ENCODE measurements around the gene CCDC186. TPM values are rescaled to one million over a fixed set of nuclear protein-coding genes. Genes with fewer than 3 reads are reported as not detected.
A peak's percentile ranks its signal among the peaks of the same experiment; 100 is the strongest.

The CCDC186 gene
- polyA plus RNA-seq (2013, experiment 1 of 4) = 8.7 TPM
- polyA plus RNA-seq (2013, experiment 2 of 4) = 11.1 TPM
- polyA plus RNA-seq (2013, experiment 3 of 4) = 8.5 TPM
- 8.6 TPM for polyA plus RNA-seq (2013, experiment 4 of 4)

DNA sequence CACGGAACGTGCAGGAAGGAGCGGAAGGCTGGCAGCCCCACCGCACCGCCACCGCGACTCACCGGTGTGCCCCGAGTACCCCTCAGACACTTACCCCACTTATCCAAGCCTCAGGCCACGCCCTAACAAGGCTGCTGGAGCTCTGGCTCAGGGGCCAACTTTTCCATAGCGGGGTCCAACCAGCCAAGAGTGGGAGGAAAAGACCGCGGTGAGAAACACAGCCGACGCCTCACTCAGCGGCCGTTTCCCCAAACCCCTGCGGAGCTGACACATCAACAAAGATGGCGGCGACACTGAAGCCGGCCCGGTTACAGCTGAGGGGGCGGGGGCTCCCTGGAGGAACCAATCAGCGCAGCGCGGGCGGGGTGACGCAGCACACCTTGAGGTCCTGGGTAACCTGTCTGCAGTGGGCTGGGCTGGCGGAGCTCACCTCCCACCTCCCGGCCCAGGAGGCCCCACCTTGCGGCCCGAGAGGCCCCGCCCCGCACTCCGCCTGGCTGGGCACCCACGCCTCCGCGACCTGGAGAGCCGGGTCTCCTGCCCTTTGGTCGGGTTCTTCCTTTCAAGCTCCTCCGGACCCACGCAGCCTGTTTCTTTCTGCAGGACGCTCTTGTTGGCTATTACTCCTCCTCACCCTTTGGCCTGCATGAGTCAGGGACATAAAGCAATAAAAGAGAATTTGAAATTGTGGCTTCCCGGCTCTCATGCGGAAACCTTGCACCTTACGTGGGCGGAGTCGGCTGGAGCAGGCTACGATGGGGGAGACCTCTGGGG lies at the start of gene CCDC186:
CCDC186 (minus strand) TSS at position 283 of the 774 bp plus-strand sequence. CDS start 10,935 bp downstream, outside the sequence.
- WGBS, 2 experiments = 0% methylated on average over 49 of the region's 49 CpGs
- H3K27me3 ChIP-seq (ENCODE audit: control insufficient read depth, insufficient read depth, low read length, poor library complexity, severe bottlenecking) = peaks cover 16% of the 10 kb centered on the region
- peak within 1 kb of the TSS; percentile 99 for H3K4me3 ChIP-seq (ENCODE audit: insufficient read depth, low read depth, low read length)
- H3K27ac ChIP-seq (ENCODE audit: insufficient read depth, low read depth, low read length, poor library complexity, severe bottlenecking) = peak within 1 kb of the TSS; percentile 78
- H3K36me3 ChIP-seq (ENCODE audit: control insufficient read depth, insufficient read depth, low read length) = no peaks in the 10 kb centered on the region
- H3K9me3 ChIP-seq (ENCODE audit: control insufficient read depth, low read length) = no peaks in the 10 kb centered on the region
- peaks cover 9% of the 10 kb centered on the region for H3K4me1 ChIP-seq (ENCODE audit: control insufficient read depth, insufficient read depth, low read length)

DNA sequence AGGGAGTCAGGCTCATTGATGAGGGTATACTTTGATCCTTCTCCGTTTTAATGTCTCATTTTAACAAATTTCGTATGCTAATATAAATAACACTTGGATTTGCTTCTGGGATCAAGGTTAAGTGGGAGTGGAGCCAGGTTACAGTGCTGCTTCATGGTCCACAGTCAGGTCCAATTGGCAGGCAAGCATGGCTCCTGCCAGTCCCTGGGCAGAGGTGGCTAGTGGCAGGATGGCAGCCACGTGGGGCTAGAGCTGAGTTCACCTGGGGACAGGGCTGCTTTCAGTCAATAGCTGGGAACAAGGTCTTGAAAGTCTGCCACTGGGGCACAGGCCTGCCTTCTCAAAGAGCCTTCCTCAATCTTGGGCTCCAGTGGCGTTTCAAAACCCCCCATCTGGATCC lies 49.1 kb upstream of the CCDC186 start:
- no peaks in the 10 kb centered on the region for H3K27me3 ChIP-seq (ENCODE audit: control insufficient read depth, insufficient read depth, low read length, poor library complexity, severe bottlenecking)
- WGBS, 2 experiments = 80 to 91% methylated on average over 4 of the region's 4 CpGs

DNA sequence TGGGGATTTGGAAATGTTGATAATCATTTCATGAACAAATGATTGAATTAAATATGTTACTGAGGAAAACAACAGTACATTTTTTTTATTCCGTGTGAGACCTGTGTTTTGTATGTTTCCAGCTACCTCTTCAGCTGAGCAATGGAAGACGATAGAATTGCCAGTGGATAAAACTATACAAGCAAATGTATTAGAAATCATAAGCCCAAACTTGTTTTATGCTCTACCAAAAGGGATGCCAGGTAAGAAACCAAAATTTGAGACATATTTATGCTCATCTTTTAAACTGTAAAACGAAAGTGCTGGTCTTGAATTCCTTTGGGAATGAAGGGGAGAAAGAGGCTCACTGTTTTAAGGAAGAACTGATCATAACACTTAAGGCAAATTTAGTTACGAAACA lies 47.2 kb upstream of the CCDC186 start:
- H3K27me3 ChIP-seq (ENCODE audit: control insufficient read depth, insufficient read depth, low read length, poor library complexity, severe bottlenecking) = no peaks in the 10 kb centered on the region
- H3K4me1 ChIP-seq (ENCODE audit: control insufficient read depth, insufficient read depth, low read length) = no peaks in the 10 kb centered on the region
- WGBS, 2 experiments = 92 to 95% methylated on average over 3 to 4 of the region's 4 CpGs
- H3K4me3 ChIP-seq (ENCODE audit: insufficient read depth, low read depth, low read length) = no peak overlapping the region
- no peaks in the 10 kb centered on the region for H3K36me3 ChIP-seq (ENCODE audit: control insufficient read depth, insufficient read depth, low read length)
- no peak overlapping the region for H3K27ac ChIP-seq (ENCODE audit: insufficient read depth, low read depth, low read length, poor library complexity, severe bottlenecking)
- no peaks in the 10 kb centered on the region for H3K9me3 ChIP-seq (ENCODE audit: control insufficient read depth, low read length)

More for the DNA sequence above, 49.1 kb upstream of the CCDC186 start:
- Histone ChIP-seq H3K36me3 (ENCODE audit: control insufficient read depth, insufficient read depth, low read length) (no peaks in the 10 kb centered on the region), H3K4me1 (ENCODE audit: control insufficient read depth, insufficient read depth, low read length) (no peaks in the 10 kb centered on the region), H3K4me3 (ENCODE audit: insufficient read depth, low read depth, low read length) (no peak overlapping the region), H3K9me3 (ENCODE audit: control insufficient read depth, low read length) (no peaks in the 10 kb centered on the region), H3K27ac (ENCODE audit: insufficient read depth, low read depth, low read length, poor library complexity, severe bottlenecking) (no peak overlapping the region)

DNA sequence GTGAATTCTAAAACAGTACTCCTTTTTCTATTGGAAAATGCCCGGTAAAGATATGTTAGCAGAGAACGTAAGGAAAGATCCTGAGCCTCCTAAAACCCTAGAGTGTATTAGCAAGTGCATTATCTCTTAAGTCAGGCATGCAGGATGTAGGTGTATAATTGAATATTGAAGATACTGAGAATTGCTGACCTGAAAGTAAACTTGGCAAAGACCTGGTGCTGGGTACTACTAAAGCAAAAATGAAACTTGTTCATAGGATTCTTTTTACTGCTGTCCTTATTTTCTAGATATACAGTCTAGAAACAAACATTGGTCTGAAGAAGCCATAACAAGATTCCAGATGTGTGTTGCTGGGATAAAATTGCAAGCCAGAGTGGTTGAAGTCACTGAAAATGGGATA lies 46.3 kb upstream of the CCDC186 start:
- Histone ChIP-seq H3K36me3 (ENCODE audit: control insufficient read depth, insufficient read depth, low read length) (no peaks in the 10 kb centered on the region), H3K27me3 (ENCODE audit: control insufficient read depth, insufficient read depth, low read length, poor library complexity, severe bottlenecking) (no peaks in the 10 kb centered on the region), H3K9me3 (ENCODE audit: control insufficient read depth, low read length) (no peaks in the 10 kb centered on the region), H3K27ac (ENCODE audit: insufficient read depth, low read depth, low read length, poor library complexity, severe bottlenecking) (no peak overlapping the region), H3K4me1 (ENCODE audit: control insufficient read depth, insufficient read depth, low read length) (no peaks in the 10 kb centered on the region), H3K4me3 (ENCODE audit: insufficient read depth, low read depth, low read length) (no peak overlapping the region)
- 84 to 96% methylated on average over 2 of the region's 2 CpGs for WGBS, 2 experiments

DNA sequence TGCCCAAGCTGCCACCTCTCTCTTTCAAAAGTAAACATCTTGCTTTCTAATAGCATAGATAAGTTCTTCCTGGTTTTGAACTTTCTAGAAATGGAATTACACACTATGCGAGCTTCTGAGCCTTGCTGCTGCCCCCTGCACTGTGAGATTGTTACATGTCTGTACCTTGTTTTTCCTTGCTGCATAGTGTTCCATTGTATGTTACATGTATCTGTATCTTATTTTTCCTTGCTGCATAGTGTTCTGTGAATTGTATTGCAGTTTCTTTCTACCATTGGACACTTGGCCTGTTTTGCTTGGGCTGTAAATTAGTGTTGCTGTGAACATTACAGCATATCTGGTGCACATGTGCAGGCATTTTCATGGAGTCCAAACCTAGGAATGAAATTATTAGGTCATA lies 41.0 kb upstream of the CCDC186 start:
- Histone ChIP-seq H3K4me3 (ENCODE audit: insufficient read depth, low read depth, low read length) (no peak overlapping the region), H3K27me3 (ENCODE audit: control insufficient read depth, insufficient read depth, low read length, poor library complexity, severe bottlenecking) (no peaks in the 10 kb centered on the region), H3K4me1 (ENCODE audit: control insufficient read depth, insufficient read depth, low read length) (no peaks in the 10 kb centered on the region), H3K27ac (ENCODE audit: insufficient read depth, low read depth, low read length, poor library complexity, severe bottlenecking) (no peak overlapping the region), H3K36me3 (ENCODE audit: control insufficient read depth, insufficient read depth, low read length) (no peaks in the 10 kb centered on the region), H3K9me3 (ENCODE audit: control insufficient read depth, low read length) (no peaks in the 10 kb centered on the region)
- WGBS, 2 experiments = 83 to 86% methylated on average over 1 of the region's 1 CpG

DNA sequence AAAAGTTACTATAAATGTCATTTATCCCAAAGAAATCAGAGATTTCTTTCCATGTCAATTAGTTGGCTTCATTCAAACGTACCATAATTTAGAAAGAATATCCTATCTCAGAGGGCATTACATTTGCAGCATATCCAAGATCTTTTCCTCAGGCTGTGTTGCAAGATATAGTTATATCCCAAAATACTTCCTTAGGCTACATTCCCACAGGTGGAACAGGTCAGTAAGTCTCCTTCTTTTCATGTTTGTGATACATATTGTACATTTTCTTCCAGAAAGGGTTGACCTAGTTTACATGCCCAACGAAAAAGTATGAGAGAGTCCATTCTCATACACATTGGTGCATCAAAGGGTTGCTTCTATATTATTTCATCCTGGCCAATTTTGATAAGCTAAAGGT lies 38.1 kb upstream of the CCDC186 start:
- WGBS, 2 experiments = 92 to 97% methylated on average over 2 of the region's 2 CpGs
- no peaks in the 10 kb centered on the region for H3K9me3 ChIP-seq (ENCODE audit: control insufficient read depth, low read length)
- no peaks in the 10 kb centered on the region for H3K27me3 ChIP-seq (ENCODE audit: control insufficient read depth, insufficient read depth, low read length, poor library complexity, severe bottlenecking)
- H3K27ac ChIP-seq (ENCODE audit: insufficient read depth, low read depth, low read length, poor library complexity, severe bottlenecking) = no peak overlapping the region
- no peak overlapping the region for H3K4me3 ChIP-seq (ENCODE audit: insufficient read depth, low read depth, low read length)
- H3K36me3 ChIP-seq (ENCODE audit: control insufficient read depth, insufficient read depth, low read length) = no peaks in the 10 kb centered on the region
- peaks cover 11% of the 10 kb centered on the region for H3K4me1 ChIP-seq (ENCODE audit: control insufficient read depth, insufficient read depth, low read length)

DNA sequence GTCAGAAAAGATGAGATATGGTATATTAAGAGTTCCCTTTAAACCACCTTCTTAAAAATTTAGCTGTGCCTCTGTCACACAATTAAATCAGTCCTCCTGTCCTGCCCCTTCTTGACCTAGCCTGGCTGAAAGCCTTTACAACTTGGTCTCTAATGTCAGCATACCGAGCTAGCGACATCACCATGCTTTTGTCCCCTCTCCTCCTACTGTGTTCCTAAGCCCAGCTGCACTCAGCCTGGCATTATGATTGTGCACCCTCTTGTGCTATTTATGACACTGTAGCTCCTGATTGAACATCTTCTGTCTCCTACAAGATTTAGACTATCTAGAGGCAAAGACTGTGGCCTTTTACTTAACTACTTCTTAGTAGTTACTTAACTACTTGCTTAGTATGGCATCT lies 34.3 kb upstream of the CCDC186 start:
- Histone ChIP-seq H3K4me1 (ENCODE audit: control insufficient read depth, insufficient read depth, low read length) (peaks cover 11% of the 10 kb centered on the region), H3K27ac (ENCODE audit: insufficient read depth, low read depth, low read length, poor library complexity, severe bottlenecking) (no peak overlapping the region), H3K4me3 (ENCODE audit: insufficient read depth, low read depth, low read length) (no peak overlapping the region), H3K9me3 (ENCODE audit: control insufficient read depth, low read length) (no peaks in the 10 kb centered on the region), H3K27me3 (ENCODE audit: control insufficient read depth, insufficient read depth, low read length, poor library complexity, severe bottlenecking) (no peaks in the 10 kb centered on the region), H3K36me3 (ENCODE audit: control insufficient read depth, insufficient read depth, low read length) (no peaks in the 10 kb centered on the region)
- WGBS, 2 experiments = 56 to 67% methylated on average over 2 of the region's 2 CpGs

DNA sequence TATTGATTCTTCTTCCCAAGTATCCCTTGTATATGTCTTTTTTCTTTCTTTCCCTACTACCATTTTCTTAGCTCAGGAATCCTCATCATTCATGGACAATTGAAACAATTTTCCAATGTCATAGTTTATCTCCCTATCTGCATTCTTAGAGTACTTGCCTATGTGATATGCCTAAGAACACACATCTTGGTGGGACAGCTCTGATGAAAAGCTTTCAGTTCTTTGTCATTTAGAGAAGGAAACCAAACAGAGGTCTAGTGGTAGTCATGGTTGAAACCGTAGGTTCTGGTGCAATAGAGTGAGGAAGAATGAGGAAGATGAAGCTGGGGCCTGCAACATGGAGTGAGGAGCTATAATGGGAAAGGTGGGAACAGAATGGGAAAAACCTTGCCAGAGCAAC lies 33.3 kb upstream of the CCDC186 start:
- WGBS, 2 experiments = 94 to 97% methylated on average over 1 of the region's 1 CpG
- H3K27me3 ChIP-seq (ENCODE audit: control insufficient read depth, insufficient read depth, low read length, poor library complexity, severe bottlenecking) = no peaks in the 10 kb centered on the region
- peaks cover 11% of the 10 kb centered on the region for H3K4me1 ChIP-seq (ENCODE audit: control insufficient read depth, insufficient read depth, low read length)
- no peaks in the 10 kb centered on the region for H3K9me3 ChIP-seq (ENCODE audit: control insufficient read depth, low read length)
- no peak overlapping the region for H3K4me3 ChIP-seq (ENCODE audit: insufficient read depth, low read depth, low read length)
- no peak overlapping the region for H3K27ac ChIP-seq (ENCODE audit: insufficient read depth, low read depth, low read length, poor library complexity, severe bottlenecking)
- H3K36me3 ChIP-seq (ENCODE audit: control insufficient read depth, insufficient read depth, low read length) = no peaks in the 10 kb centered on the region

DNA sequence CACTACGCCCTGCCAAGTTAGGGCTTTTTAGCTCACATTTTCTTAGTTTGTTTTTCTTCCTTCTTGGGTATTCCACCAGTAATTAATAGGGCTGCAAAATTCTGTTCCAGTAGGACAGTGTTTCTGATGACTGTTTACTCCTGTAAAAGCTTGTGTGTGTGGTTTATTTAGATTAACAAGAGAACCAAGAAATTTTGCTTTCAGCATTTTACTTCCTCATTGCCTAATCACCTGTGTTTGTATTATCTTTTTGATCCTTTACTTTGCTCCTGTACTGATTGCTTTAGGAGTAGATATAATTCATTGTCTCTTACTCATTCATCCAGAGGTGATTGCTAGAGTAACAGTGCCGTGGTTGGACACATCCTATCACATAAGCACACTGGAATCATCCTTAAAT lies 32.9 kb upstream of the CCDC186 start:
- WGBS, 2 experiments = 92% methylated on average over 2 of the region's 2 CpGs
- Histone ChIP-seq H3K9me3 (ENCODE audit: control insufficient read depth, low read length) (no peaks in the 10 kb centered on the region), H3K27ac (ENCODE audit: insufficient read depth, low read depth, low read length, poor library complexity, severe bottlenecking) (no peak overlapping the region), H3K27me3 (ENCODE audit: control insufficient read depth, insufficient read depth, low read length, poor library complexity, severe bottlenecking) (no peaks in the 10 kb centered on the region), H3K4me3 (ENCODE audit: insufficient read depth, low read depth, low read length) (no peak overlapping the region), H3K36me3 (ENCODE audit: control insufficient read depth, insufficient read depth, low read length) (no peaks in the 10 kb centered on the region), H3K4me1 (ENCODE audit: control insufficient read depth, insufficient read depth, low read length) (peaks cover 11% of the 10 kb centered on the region)

DNA sequence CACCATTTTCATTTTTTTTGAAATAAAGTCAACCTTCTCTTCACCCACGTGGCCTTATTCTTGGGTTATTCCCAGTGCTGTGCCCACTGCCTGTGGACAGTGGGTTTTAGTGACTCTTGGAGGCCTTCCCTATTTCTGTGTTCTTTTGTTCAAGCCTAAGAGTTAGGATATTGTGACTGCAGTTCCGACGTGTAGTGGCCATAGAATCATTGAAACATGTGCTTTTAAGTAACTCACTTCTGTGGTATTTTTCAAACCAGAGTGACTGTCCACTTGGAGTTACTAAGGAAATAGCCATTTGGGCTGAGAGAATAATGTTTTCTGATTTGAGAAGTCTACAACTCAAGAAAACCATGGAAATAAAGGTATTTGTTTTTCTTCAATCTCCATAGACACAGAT lies 28.8 kb upstream of the CCDC186 start:
- no peaks in the 10 kb centered on the region for H3K27me3 ChIP-seq (ENCODE audit: control insufficient read depth, insufficient read depth, low read length, poor library complexity, severe bottlenecking)
- peaks cover 2% of the 10 kb centered on the region for H3K4me1 ChIP-seq (ENCODE audit: control insufficient read depth, insufficient read depth, low read length)
- no peak overlapping the region for H3K27ac ChIP-seq (ENCODE audit: insufficient read depth, low read depth, low read length, poor library complexity, severe bottlenecking)
- WGBS, 2 experiments = 92 to 93% methylated on average over 3 of the region's 3 CpGs
- H3K36me3 ChIP-seq (ENCODE audit: control insufficient read depth, insufficient read depth, low read length) = no peaks in the 10 kb centered on the region
- H3K4me3 ChIP-seq (ENCODE audit: insufficient read depth, low read depth, low read length) = no peak overlapping the region
- no peaks in the 10 kb centered on the region for H3K9me3 ChIP-seq (ENCODE audit: control insufficient read depth, low read length)
